GM19372 (cell line): ENCODE results near the gene HPCAL1.

Experiments used
- ATAC-seq: cut with Tn5 transposase; IDR thresholded peaks from one replicate; pipeline ENCODE4 v1.9.1; 2021; ENCODE audit warnings: mild to moderate bottlenecking, low read depth, moderate library complexity; ENCODE audit not compliant: unreplicated experiment

Gene HPCAL1

GRCh38 chr2:10413503-10413902 lies 110.8 kb downstream of the HPCAL1 start:
- ATAC-seq = no peak

GRCh38 chr2:10413991-10414451 lies 111.3 kb downstream of the HPCAL1 start:
- ATAC-seq = no peak

- ATAC-seq = no peak
These were observed 111.9 kb downstream of the HPCAL1 start for GRCh38 chr2:10414591-10414990.

GRCh38 chr2:10415048-10415447 lies 112.3 kb downstream of the HPCAL1 start:
- ATAC-seq = no peak

- no peak for ATAC-seq
These were observed 112.9 kb downstream of the HPCAL1 start for GRCh38 chr2:10415640-10416039.

- ATAC-seq = no peak
These were observed 115.0 kb downstream of the HPCAL1 start for GRCh38 chr2:10417551-10418335.

GRCh38 chr2:10419553-10420257 lies 117.0 kb downstream of the HPCAL1 start:
- no peak for ATAC-seq

GRCh38 chr2:10422251-10422650 lies 119.5 kb downstream of the HPCAL1 start:
- ATAC-seq = no peak

GRCh38 chr2:10422732-10423399 lies 120.2 kb downstream of the HPCAL1 start:
- ATAC-seq = no peak

- no peak for ATAC-seq
These were observed 120.7 kb downstream of the HPCAL1 start for GRCh38 chr2:10423400-10423774.

GRCh38 chr2:10424051-10424450 lies 121.3 kb downstream of the HPCAL1 start:
- ATAC-seq = no peak

- no peak for ATAC-seq
These were observed 122.3 kb downstream of the HPCAL1 start for GRCh38 chr2:10424916-10425505.

GRCh38 chr2:10425699-10426098 lies 123.0 kb downstream of the HPCAL1 start:
- no peak for ATAC-seq

- no peak for ATAC-seq
These were observed 124.3 kb downstream of the HPCAL1 start for GRCh38 chr2:10426726-10427617.

GRCh38 chr2:10427618-10427949 lies 124.9 kb downstream of the HPCAL1 start:
- ATAC-seq = no peak

- ATAC-seq = no peak
These were observed 125.7 kb downstream of the HPCAL1 start for GRCh38 chr2:10428355-10428754.

- ATAC-seq = no peak
These were observed 126.2 kb downstream of the HPCAL1 start for GRCh38 chr2:10428924-10429323.

GRCh38 chr2:10430886-10431622 lies 128.3 kb downstream of the HPCAL1 start:
- ATAC-seq = no peak

GRCh38 chr2:10431797-10432196 lies 129.1 kb downstream of the HPCAL1 start:
- no peak for ATAC-seq
